NOMO-1 treated with DMSO at 0.1 percent for 48 hours (cell line): ENCODE data around the gene AKR1C3.
"Not testable (repeated sequence)": the region's sequence is repeated elsewhere in the genome, so short reads cannot be mapped to it uniquely, and the experiment has no call there.

ENCODE experiments used
- DNase-seq: peaks from one replicate; lab custom pipeline; 2025; ENCODE audit not compliant: unreplicated experiment; lab: John Stamatoyannopoulos, UW

Gene AKR1C3

GRCh38 chr10:5136468-5137087, 42.4 kb downstream of the AKR1C3 start:
- no peak for DNase-seq

- DNase-seq, result not testable (repeated sequence)
These were observed 43.5 kb downstream of the AKR1C3 start for GRCh38 chr10:5137699-5138098.

- DNase-seq, result no peak
These were observed 48.0 kb downstream of the AKR1C3 start for GRCh38 chr10:5142199-5142598.

- no peak for DNase-seq
These were observed 48.9 kb downstream of the AKR1C3 start for GRCh38 chr10:5143137-5143536.

GRCh38 chr10:5146920-5147254, 52.7 kb downstream of the AKR1C3 start:
- no peak for DNase-seq

GRCh38 chr10:5147255-5147980, 53.2 kb downstream of the AKR1C3 start:
- no peak for DNase-seq

- no peak for DNase-seq
These were observed 53.9 kb downstream of the AKR1C3 start for GRCh38 chr10:5147981-5148677.

GRCh38 chr10:5148678-5149032, 54.4 kb downstream of the AKR1C3 start:
- DNase-seq, result no peak

GRCh38 chr10:5151076-5151475, 56.9 kb downstream of the AKR1C3 start:
- DNase-seq, result no peak

GRCh38 chr10:5155951-5156350, 61.7 kb downstream of the AKR1C3 start:
- DNase-seq, result no peak
